ENCODE results near the gene PRR15L. TPM values are rescaled to one million over a fixed set of nuclear protein-coding genes. Genes with fewer than 3 reads are reported as not detected.

Gene PRR15L
- polyA plus RNA-seq, 1 donor (not counting 4 experiments of a cell fraction or from before 2014, with no cell fraction given) = 0.16 TPM

DNA sequence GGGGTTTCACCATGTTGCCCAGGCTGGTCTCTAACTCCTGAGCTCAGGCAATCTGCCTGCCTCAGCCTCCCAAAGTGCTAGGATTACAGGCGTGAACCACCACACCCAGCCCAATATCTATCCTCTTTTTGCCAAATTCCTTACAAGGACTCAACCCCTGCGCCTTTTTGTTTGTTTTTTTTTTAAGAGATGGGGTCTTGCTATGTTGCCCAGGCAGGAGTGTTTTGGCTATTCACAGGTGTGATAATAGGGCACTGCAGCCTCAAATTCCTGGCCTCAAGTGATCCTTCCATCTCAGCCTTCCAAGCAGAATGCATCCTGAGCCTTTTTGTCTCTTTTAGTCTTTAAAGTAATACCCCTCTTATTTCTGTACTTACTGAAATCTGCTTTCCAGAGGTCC lies 44.6 kb downstream of the PRR15L start:
- Histone ChIP-seq H2AFZ (ENCODE audit: control insufficient read depth, low read length) (no peak overlapping the region), H3K36me3 (ENCODE audit: control insufficient read depth in 2 of 2, extremely low read depth in 1 of 2, insufficient read depth in 2 of 2, low read length in 2 of 2) (peaks cover 0 to 4% of the 10 kb centered on the region in 2 experiments), H4K20me1 (ENCODE audit: control insufficient read depth, extremely low read depth, insufficient read depth, low read length) (no peaks in the 10 kb centered on the region), H3K9me3 (ENCODE audit: control insufficient read depth, low read depth, low read length) (no peaks in the 10 kb centered on the region), H3K4me2 (ENCODE audit: control insufficient read depth, extremely low read depth, insufficient read depth, low read depth, low read length) (no peak overlapping the region), H3K9ac (ENCODE audit: control insufficient read depth, extremely low read depth, insufficient read depth, low read length) (no peak overlapping the region), H3K4me3 (ENCODE audit: control insufficient read depth in 2 of 3, extremely low read depth in 1 of 3, insufficient read depth in 2 of 3, low read depth in 1 of 3, low read length in 3 of 3) (no peak overlapping the region), H3K27me3 (ENCODE audit: control insufficient read depth, extremely low read depth, insufficient read depth, low read length) (no peaks in the 10 kb centered on the region), H3K4me1 (ENCODE audit: control insufficient read depth, extremely low read depth, insufficient read depth, low read length) (peaks cover 6% of the 10 kb centered on the region), H3K79me2 (ENCODE audit: control insufficient read depth, insufficient read depth, low read length) (no peaks in the 10 kb centered on the region), H3K9me1 (ENCODE audit: control insufficient read depth, extremely low read depth, insufficient read depth, low read length) (peaks cover 2% of the 10 kb centered on the region), H3K27ac (ENCODE audit: control insufficient read depth, insufficient read depth, low read length) (no peak overlapping the region)
- TF ChIP-seq EZH2 (IDR thresholded peaks at IDR 0.05; ENCODE audit: low read length) (no peak), CTCF (optimal IDR thresholded peaks at IDR 0.05 in 1 of 3, IDR thresholded peaks at IDR 0.05 in 1 of 3, conservative IDR thresholded peaks at IDR 0.05 in 1 of 3; ENCODE audit: extremely low read depth in 1 of 3, insufficient read depth in 2 of 3, low read length in 3 of 3) (no peak)
- dilution Hi-C loops (cut with MboI; ENCODE audit: extremely low pct_ligation_motif_present, low sequenced_read_pairs) = no loop called here
- FAIRE-seq (no peak), DNase-seq (ENCODE audit: low read depth, low spot score) (no peak)

GRCh38 chr17:47907932-47908562 lies 49.6 kb downstream of the PRR15L start:
- no peak overlapping the region for H3K4me3 ChIP-seq (ENCODE audit: control insufficient read depth in 2 of 3, extremely low read depth in 1 of 3, insufficient read depth in 2 of 3, low read depth in 1 of 3, low read length in 3 of 3)
- no peaks in the 10 kb centered on the region for H3K9me1 ChIP-seq (ENCODE audit: control insufficient read depth, extremely low read depth, insufficient read depth, low read length)
- peaks cover 3% of the 10 kb centered on the region for H3K4me1 ChIP-seq (ENCODE audit: control insufficient read depth, extremely low read depth, insufficient read depth, low read length)
- no peaks in the 10 kb centered on the region for H3K79me2 ChIP-seq (ENCODE audit: control insufficient read depth, insufficient read depth, low read length)
- no peak overlapping the region for H3K9ac ChIP-seq (ENCODE audit: control insufficient read depth, extremely low read depth, insufficient read depth, low read length)
- H3K36me3 ChIP-seq (ENCODE audit: control insufficient read depth in 2 of 2, extremely low read depth in 1 of 2, insufficient read depth in 2 of 2, low read length in 2 of 2) = peaks cover 0 to 3% of the 10 kb centered on the region in 2 experiments
- no peaks in the 10 kb centered on the region for H3K9me3 ChIP-seq (ENCODE audit: control insufficient read depth, low read depth, low read length)
- dilution Hi-C loops (cut with MboI; ENCODE audit: extremely low pct_ligation_motif_present, low sequenced_read_pairs) = no loop called here
- no peak overlapping the region for H2AFZ ChIP-seq (ENCODE audit: control insufficient read depth, low read length)
- TF ChIP-seq EZH2 (IDR thresholded peaks at IDR 0.05; ENCODE audit: low read length) (no peak), CTCF (optimal IDR thresholded peaks at IDR 0.05 in 1 of 3, IDR thresholded peaks at IDR 0.05 in 1 of 3, conservative IDR thresholded peaks at IDR 0.05 in 1 of 3; ENCODE audit: extremely low read depth in 1 of 3, insufficient read depth in 2 of 3, low read length in 3 of 3) (no peak)
- H3K4me2 ChIP-seq (ENCODE audit: control insufficient read depth, extremely low read depth, insufficient read depth, low read depth, low read length) = no peak overlapping the region
- no peak overlapping the region for H3K27ac ChIP-seq (ENCODE audit: control insufficient read depth, insufficient read depth, low read length)
- no peak for FAIRE-seq
- no peak for DNase-seq (ENCODE audit: low read depth, low spot score)
- no peaks in the 10 kb centered on the region for H3K27me3 ChIP-seq (ENCODE audit: control insufficient read depth, extremely low read depth, insufficient read depth, low read length)
- no peaks in the 10 kb centered on the region for H4K20me1 ChIP-seq (ENCODE audit: control insufficient read depth, extremely low read depth, insufficient read depth, low read length)
